NCI-H524 treated with DMSO at 0.1 percent for 48 hours (cell line): ENCODE results near the gene IRX4.

ENCODE experiments used
- DNase-seq: peaks from one replicate; lab custom pipeline; 2025; lab: John Stamatoyannopoulos, UW

The IRX4 gene

DNA sequence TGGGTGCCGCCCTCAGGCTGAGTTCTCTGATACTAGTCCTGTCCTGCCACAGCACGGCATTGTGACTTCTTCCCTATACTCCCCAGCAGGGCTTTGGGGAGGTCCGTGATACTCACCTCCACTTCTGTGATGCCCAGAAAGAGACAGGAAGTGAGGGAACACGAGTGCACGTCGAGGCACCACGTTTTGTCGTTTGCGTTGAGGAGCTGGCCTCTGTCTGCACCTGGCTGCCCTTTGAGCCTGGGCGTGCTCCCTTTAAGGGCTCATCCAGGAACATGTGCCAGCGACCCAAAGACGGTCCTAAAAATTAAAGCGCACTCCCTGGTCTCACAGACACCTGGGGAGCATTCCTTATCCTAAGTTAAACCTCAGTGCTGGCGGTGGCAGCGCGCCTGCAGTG lies 8.7 kb upstream of the IRX4 start:
- DNase-seq: no peak

DNA sequence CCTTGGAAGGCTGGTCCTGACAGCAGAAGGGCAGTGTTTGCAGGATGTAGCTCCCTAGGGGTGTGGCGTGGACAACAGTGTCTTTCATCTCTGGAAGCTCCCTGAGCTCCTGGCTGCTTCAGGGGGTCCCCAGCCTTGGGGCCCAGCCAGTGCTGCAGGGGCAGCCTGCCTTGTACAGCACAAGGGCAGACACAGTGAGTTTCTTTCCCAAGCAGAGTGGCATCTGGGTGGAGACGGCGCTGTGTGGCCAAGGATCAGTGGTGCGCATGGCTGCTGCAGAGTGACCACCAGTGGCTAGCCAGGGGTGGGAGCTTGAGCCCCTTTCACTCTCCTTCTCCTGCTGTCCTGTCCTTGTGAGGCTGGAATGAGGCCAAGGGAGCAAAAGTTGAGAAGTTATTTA lies 7.6 kb upstream of the IRX4 start:
- no peak for DNase-seq

DNA sequence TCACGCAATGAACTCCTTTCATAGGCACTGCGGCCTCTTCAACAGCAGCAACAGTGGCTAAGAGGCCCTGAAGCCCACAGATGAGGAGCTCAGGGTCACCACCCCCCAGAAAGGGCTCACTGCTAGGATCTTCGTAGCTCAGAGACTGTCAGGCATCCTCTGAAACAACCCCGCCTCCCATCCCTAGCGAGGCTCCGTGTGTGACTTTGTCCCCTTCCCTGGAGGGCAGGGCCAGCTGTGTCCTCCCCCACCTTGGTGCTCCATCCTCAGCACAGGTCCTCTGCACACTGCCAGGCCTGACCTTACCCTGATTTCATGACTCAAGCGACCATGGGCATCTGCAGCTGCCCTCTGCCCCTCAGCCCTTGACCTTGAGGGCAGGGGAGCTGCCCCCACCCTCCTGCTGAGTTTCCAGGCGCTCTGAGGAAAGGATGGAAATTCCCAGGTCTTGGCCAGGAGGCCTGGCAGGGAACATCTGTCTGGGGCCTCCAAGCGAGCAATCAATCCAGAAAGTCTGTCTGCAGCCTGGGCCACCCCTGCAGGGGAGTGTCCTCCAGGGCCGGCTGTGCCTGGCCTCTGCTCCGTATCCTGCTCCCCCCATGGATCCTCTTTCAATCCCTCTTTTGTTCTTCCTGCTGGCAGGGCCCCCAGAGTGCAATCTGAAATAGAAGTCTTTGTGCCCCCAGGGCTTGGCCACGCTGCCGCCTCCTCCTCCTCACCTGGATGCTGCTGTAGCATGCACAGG lies 6.8 kb upstream of the IRX4 start:
- DNase-seq: no peak

DNA sequence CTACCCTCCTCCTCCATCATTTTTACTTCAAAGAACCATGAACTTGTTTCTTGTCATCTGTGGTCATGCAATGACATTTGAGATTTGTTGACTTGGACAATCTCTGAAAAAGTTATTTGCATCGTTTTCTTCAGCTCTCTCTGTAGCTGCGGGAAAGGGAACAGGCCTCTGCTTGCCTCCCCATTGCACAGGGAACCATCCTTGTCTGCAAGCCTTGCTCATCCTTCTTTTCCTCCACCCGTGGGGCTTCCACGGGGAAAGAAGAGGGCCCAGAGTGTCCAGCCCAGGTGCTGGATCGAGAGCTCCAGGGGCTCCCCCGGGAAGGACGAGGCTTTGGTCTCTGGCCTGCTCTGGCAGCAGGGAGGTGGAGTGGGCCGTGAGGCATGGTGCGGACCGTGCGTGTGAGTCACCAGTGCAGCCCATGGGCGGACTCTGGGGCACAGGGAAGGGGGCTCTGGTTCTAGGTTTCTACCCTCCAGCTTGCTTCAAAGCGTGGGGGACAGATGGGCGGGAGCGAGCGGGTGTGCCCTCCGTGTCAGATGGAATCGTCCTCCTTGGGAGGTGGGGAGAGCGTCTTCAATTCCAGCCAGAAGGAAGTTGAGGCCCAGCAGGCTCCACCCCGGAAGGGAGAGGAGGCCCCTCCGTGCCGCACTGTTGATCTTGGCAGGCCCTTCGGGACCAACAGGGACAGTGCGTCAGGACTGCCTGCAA lies 6.0 kb upstream of the IRX4 start:
- no peak for DNase-seq

DNA sequence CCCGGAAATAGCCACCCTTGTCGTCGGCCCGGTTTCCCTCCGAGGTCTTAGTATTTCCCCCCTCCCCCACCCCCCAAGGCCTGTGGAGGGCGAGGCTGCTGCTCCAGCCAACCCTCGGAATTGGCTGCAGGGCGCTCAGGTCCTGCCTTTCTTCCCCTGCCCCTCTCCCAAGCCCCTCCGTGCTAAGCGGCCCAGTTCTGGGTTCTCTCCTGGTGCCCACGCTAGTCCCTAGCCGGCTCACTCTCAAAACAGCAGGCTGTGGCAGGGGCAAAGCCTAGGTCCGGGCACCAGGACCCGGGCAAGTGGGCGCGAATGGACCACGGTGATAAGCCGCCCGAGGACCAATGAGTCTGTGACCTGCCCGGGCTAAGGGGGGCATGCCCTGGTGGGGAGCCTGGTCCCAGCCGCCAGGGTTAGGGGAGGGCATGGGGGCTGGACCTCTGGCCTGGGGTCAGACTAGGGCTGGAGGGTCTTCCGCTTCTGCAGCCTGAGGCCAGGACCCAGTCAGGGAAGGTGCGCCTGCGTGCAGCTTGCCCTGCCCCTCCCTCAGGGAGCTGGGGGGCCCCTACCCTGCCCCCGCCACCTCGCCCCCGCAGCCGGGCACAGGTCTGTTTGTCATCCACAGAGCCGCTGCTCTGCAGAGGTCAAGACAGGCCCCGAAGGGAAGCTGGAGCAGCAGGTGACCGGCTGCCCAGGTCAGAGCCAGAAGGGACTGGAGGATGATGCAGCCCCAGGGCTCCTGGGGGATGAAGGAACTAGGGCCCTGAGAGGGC lies 5.0 kb upstream of the IRX4 start:
- no peak for DNase-seq

DNA sequence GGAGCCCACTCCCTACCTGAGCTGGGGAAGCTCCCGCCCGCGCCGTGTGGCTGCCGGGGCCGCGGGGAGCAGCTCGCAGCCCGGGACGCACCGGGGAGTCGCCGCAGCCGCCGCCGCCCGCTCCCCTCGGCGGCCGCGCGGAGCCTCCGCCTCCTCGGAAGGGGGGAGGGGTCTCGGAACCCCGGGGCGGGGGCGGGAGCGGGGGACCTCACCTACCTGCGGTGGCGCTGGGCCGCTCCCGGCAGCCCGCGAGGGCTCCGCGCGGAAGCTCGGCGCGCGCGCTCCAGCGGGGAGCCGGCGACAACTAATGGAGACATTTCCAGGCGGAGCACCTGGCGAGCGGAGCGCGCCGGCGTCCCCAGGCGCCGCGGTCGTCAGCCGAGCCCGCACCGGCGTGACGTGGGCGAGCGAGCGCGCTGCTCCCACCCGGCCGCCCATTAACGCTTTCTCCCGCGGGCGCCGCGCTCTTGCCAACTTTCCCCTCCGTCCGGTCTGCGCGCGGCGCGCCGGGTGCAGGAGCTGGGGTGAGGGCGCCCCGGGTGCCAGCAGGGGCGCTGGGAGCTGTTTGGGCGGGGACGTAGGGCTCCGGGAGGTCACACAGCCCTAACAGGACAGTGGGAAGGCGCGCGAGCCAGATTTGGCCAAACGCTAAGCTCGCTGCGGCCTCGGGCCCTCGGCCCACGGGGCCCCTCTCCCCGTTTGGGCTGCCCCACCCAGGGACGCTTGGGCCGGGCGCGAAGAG lies 4.3 kb upstream of the IRX4 start:
- no peak for DNase-seq

DNA sequence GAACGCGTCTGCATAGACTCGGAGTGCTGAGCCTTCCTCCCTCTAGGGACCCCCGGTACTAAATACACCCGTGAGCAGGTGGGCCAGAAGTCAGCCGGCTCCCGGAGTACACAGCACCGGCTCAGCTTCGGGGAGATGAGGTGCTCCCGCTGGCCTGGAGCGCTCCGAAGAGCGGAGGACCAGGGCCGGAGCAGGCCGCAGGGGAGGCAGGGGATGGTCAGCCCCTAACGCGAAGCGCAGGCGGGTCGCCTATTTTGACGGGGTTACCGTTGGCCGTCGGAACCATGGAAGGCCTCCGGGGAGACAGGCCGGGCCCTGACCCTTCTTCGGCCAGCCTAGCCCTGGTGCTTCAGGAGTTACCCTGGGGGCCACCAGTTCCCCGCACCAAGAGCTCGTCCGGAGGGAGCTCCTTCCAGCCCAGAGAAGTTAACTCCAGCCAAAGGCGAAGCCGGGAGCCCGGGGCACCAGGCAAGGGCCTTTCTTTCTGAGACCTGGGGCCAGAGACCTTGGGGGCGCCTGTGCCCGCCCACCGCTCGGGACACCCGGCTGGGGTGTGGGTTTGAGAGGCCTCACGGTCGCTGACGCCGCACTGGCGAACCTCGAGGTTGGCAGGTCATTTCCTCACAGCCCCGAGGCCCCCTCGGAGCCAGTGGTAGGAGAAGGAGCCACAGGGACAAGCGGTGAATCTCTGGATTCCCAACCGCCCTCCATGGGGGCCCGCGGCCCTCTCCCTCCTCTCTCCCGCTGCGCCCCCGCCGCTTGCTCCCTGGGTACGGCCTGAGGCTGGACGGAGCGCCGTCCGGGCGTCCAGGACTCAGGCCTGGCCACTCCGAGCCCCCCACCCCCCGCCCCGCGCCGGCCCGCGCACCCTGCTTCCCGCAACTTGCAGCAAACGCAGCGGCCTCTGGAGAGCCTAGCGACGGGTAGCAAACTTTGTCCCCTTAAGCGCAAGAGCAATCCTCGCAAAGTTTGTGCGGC lies 3.4 kb upstream of the IRX4 start:
- no peak for DNase-seq

DNA sequence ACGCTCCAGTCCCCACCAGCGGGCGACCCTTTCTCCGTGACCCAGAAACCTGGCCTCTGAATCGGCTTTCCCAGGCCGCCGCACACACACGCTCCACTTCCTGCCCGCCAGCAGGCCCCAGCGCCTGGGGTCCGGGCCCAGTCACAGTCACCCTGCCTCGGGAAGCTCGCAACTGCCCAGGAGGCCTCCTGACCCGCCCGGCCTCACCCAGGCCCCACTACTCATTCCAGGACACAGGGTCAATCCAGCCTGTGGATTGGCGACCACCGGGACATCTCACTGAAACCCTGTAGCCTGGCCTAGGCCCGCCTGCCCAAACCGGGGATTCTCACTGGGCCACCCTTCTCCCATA lies 2.7 kb upstream of the IRX4 start:
- no peak for DNase-seq

DNA sequence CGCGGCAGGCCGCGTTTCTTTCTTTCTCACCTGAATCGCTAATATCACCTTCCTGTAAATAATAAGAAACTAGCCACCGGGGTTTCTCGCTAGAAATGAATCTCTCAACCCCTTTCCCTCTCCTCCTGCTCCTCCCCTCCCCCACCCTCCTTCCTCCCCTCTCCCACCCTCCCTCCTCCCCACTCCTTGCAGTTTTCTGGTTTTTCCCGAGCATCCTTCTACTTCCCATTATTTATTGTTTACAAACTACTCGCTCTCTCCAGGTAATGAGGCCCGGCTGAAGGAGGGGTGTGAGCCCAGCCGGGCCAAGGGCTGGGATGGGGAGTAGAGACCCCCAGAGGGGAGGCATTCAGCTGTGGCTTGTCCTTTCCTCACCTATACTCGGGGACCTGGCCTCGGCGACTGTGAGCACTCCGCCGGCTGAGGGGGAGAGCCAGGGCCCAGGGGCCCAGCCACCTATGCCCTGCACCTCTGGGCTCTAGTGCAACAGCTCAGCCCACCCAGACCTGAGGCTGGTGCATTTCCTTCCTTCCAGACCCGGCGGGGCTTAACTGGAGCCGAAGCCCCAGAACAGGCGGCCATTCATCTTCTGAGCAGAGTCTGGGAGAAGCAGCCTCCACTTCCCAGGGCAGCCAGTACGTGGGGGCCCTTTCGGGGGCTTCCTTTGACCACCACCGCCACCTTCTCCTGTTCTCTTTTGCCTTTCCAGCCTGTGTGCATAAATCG lies 2.1 kb upstream of the IRX4 start:
- DNase-seq: no peak

DNA sequence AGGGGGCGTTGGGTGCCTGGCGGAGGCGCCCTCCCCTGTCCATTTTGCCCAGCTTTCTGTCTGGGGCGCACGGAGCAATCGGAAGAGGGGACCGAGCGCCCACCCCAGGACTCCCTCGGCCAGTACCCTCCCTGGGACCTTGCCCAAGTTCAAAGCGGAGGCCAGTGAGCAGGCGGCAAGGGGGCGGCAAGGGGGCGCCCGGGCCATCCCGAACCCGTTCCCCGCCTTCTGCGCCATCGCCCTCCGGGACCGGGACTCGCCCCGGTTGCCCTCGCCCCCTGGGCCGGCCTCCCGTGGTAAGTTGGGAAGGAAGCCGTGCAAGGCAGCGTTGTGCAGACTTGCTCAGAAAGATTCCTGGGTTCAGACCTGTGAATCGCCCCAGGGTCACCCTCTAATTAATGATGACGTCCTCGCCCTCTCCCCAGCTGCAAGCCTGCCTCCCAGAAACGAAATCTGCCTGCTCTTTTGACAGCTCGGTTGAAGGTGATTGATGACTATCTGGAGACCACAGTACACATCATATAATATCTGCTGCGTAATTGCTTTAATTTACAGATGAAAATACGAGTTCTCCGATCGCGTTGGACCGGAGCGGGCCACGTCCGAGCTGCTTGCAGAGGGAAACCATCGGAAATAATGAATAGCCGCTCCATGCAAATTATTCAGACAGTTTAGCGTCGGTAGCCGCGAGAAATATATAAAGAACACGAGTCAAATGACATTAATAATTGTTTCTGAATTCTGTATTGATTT lies 1.4 kb upstream of the IRX4 start:
- no peak for DNase-seq

DNA sequence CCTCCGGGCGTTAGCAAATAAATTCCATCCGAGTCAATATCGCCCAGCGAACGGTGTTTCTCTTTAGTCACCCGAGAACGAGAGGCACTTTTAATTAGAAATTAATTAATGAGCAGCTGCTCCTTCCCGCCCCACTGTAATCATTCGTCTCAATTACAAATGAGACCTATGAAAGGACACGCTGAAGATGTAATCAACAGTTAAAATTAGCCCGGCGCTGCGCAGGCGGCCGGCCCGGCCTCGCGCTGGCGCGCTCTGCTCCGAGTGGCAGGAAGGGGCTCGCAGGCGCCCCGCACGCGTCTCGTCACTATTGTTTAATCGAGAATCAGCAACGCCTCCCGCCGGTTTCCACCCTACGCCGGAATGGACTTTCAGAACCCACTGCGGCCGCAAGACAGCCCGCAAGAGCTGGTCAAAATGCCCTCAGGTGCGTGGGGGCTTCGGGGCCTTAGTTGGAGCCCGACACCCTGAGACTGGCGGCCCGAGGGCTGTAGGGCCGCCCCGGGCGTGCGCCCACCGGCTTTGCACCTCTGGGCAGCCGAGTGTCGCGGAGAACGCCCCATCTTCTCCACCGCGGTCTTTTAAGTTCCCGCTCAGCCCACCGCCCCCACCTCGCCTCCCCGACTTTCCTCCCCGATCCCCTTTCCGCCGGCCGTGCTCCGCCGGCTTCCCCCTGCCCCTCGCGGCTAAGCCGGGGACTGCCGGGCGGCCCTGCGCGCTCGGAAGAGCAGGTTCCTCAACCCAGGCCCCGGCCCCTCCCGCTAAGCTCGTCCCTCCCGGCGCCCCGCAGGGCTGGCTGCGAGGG lies 597 bp upstream of the IRX4 start:
- no peak for DNase-seq

DNA sequence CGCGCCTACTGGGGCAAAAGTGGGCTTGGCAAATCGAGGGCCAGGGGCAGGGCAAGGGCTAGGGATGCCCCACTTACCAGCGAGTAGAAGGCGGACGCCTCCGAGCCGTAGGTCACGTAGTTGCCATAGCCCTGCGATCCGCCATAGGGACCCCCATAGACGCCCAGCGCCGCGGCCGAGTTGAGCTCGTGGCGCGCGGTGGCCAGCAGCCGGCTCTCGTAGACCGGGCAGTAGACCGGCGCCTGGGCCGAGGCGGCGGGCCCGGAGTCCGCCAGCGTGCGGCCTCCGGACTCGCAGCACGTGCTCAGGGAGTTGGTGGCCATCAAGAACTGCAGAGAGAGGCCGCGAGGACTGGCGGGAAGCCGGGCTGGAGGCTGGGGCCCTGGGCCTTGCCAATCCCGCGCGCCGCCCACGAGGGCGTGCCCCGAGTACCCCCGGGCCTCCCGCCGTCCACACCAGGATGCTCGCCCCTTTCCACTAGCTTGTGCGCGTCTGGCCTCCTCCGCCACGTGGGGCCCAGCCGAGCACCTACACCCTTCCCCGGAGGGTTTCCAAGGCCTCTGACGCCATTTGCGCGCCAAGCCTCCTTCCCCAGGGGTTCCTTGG lies 891 bp downstream of the IRX4 start:
- DNase-seq: no peak

DNA sequence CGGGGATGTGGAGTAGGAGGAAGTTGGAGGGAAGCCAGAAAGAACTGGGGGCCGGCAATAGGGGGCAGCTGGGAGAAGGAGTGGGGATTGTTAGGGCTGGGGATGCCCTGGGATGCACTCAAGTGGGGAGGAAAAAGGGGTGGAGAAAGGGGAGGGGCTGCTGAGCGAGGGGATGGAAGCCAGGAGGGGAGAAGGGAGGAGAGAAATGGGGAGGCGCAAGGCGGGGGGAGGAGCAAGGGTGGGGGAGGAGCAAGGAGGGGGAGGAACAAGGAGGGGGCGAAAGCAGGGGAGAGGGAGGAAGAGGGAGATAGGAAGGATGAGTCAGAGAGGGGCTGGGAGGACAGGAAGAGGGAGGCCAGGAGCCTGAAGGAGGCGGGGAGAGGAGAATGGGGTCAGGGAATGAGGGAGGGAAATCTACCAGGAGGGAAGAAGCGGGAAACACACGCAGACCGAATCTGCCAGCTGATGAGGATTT lies 1.6 kb downstream of the IRX4 start:
- DNase-seq: no peak

DNA sequence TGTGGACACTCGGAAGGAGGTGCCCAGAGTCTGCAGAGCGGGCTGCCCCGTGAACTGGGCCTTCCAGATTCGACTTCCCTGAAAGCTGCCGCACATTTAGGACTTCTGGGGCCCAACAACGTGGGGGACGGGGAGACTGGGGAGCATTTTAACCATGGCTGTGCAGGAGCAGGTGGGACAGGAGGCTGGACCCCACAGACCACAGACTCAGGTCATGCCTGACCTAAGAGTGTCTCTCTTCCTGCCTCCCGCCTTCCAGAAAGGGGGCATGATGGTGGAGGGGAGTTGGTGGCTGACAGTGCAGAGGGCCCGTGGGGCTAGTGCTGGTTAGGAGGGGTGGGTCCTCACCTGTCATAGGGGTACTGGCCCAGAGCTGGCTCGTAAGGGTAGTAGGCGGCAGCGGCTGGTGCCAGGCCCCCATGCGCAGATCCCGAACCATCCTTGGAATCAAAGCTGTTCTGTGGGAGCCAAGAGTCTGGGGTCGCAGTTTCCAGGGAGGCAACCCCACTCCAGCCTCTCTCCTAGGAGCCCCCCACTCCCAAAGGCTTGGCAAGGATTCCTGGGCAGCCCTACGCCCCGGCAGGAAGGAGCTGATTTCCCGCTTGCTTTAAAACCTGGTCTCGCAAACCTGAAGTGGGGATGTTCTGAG lies 2.2 kb downstream of the IRX4 start:
- DNase-seq: no peak

DNA sequence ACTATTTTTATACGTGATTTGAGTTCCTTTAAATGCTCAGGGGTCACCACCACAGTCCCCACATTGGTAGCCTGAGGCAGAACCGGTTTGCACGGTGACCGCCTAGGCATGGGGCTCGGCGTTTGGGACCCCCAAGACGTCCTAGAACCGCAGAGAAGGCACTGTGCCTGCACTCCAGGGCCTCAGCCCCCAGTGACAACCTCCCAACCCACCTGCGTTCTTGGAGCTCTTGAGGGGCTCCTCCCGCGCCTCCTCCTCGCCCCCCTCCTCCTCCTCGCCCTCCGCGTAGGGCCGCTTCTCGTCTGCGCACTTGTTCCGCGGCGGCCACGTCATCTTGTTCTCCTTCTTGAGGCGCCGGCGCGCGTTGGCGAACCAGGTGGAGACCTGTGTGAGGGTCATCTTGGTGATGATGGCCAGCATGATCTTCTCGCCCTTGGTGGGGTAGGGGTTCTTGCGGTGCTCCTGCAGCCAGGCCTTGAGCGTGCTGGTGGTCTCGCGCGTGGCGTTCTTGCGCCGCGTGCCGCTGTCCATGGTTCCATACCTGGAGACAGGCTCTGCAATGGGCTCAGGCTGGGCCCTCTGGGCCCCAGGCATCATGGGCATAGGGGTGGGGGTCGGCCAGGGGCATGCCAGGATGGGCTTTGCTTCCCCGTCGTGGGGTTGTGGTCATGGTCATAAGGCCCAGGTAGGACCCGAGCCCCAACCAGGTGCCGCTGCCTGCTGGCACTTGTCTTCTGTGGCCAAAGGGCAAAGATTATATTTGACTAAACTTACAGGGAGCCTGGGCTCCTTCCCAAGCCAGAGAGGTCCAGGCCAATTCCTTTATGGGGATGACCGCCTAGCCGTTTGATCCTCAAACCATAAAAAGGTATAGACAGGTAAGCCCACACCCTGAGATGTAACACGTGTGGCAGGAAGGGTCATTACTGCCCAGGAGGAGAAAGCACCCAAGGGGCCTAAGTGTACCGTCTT lies 3.1 kb downstream of the IRX4 start:
- no peak for DNase-seq

DNA sequence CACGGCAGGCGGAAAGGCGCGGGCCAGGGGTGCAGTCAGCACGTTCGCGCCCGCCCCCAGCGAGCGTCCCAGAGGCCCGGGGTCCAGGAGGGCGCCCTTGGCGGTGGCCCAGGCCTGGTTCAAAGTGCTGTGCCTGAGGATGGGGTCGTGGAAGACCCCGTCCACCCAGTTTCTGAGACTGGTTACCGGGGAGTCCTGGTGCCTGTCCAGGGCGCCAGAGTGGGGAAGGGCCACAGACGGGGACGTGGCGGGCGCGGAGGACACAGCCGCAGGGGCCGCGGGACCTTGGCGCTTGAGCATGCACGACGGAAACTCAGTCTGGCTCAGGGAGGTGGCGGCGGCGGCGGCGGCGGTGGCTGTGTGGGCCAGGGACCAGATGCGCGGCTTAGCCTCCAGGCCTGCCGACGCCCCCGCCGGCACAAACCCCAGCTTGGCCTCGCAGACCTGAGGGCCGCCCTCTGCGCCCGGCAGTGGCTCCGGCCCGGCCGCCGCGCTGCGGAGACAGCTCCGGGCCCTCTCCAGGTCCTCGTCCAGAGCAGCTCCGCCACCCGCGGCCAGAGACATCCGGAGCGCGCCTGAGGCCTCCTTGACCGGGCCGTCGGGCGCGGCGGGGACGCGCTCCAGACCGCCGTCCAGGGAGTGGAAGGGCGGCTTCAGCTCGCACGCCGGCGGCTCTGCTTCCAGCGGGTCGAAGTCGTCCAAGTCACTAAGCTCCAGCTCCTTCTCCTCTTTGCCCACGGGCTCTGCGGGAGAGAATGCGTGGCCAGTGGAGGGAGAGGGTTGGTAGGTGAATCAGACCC lies 4.5 kb downstream of the IRX4 start:
- DNase-seq: no peak
